MM.1S (cell line): ENCODE data around the gene PDZD8.

ENCODE experiments used
- EZH2 ChIP-seq: fragments of 300-600 bp; sonication (generic); optimal IDR thresholded peaks from 2 replicates; pipeline ENCODE3; 2017; ENCODE audit warnings: low read depth, mild to moderate bottlenecking, antibody characterized with exemption, low read length, mixed read lengths
- TF ChIP-seq, protein P1 (sequence below): fragments of 300-600 bp; sonication (generic); IDR thresholded peaks from 2 replicates; pipeline ENCODE4 v1.5.1; 2016; ENCODE audit warnings: antibody characterized with exemption, low read length, mixed read lengths

- TF ChIP-seq, protein P1, sequence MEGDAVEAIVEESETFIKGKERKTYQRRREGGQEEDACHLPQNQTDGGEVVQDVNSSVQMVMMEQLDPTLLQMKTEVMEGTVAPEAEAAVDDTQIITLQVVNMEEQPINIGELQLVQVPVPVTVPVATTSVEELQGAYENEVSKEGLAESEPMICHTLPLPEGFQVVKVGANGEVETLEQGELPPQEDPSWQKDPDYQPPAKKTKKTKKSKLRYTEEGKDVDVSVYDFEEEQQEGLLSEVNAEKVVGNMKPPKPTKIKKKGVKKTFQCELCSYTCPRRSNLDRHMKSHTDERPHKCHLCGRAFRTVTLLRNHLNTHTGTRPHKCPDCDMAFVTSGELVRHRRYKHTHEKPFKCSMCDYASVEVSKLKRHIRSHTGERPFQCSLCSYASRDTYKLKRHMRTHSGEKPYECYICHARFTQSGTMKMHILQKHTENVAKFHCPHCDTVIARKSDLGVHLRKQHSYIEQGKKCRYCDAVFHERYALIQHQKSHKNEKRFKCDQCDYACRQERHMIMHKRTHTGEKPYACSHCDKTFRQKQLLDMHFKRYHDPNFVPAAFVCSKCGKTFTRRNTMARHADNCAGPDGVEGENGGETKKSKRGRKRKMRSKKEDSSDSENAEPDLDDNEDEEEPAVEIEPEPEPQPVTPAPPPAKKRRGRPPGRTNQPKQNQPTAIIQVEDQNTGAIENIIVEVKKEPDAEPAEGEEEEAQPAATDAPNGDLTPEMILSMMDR, result no peak
- no peak for TF ChIP-seq EZH2
Measured at GRCh38 chr10:117257721-117258120, 117.5 kb downstream of the PDZD8 start.
